GM19099 (cell line): ENCODE results near the gene MAP3K20.

Experiments
- POLR2A ChIP-seq: IDR thresholded peaks from 3 replicates; pipeline ENCODE4 v1.6.1; 2011; ENCODE audit warnings: low read depth; ENCODE audit not compliant: insufficient read length; ENCODE audit errors: extremely low read depth

Gene MAP3K20

DNA sequence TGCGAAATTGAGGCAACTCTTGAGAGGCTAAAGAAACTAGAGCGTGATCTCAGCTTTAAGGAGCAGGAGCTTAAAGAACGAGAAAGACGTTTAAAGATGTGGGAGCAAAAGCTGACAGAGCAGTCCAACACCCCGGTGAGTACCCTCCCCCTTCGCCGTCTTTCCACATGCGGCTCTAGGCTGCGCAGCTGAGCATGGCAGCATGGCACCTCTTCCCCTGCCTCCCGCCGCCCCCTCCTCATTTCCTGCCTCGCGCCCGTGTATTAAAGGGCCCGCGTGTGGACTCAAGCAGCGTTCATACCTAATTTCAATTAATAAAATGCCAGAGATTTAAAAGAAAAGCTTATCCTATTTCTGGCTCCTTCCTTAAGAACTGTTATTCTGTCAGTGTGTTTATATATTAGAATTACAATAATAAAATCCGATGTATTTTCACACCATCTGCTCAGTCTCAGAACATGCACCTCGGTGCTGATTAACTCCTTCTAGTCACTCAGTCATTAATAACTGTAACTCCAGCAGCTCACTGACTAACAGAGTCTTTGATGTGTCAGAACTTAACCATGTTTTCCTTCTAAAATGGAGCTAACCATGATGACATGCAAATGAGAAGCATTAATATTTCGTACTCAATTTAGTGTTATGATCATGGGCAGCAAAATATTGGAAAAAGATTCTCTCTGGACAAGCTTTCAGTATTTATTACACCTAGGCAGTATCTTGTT lies 141.6 kb downstream of the MAP3K20 start:
- TF ChIP-seq POLR2A = no peak

DNA sequence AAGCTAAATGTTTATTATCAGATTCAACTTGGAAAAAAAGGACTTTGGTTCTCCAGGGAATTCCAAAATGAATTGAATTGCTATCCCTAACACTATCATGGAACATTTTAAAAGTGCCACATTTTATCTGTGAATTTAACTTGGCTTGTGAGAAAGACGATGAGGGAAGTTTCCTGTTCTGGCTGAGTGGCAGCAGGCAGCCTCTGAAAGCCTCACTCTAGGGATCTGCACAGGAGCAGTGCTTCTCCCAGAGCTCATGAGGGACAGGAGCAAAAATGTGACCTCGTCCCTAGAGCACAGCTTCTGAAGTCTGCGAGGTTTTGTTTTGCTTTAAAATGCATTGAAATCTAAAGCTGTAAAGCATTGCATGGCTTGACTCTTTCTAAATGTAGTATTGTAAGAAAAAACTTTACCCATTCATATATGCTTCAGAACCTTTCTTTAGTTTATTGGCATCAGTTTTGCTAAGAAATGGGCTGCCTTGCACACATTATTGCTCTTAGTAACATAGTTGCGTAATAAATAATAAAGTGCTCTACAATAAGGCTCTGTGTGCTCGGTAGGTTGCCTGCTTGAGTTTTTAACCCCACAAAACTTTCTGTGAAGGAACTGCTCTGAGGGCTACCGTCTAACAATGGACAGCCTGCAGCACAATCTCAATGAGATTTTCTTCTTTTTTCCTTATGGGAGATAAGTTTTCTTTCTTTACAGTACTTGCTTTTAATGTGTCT lies 142.8 kb downstream of the MAP3K20 start:
- no peak for TF ChIP-seq POLR2A

DNA sequence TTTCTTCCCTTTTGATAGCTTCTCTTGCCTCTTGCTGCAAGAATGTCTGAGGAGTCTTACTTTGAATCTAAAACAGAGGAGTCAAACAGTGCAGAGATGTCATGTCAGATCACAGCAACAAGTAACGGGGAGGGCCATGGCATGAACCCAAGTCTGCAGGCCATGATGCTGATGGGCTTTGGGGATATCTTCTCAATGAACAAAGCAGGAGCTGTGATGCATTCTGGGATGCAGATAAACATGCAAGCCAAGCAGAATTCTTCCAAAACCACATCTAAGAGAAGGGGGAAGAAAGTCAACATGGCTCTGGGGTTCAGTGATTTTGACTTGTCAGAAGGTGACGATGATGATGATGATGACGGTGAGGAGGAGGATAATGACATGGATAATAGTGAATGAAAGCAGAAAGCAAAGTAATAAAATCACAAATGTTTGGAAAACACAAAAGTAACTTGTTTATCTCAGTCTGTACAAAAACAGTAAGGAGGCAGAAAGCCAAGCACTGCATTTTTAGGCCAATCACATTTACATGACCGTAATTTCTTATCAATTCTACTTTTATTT lies 145.6 kb downstream of the MAP3K20 start:
- no peak for TF ChIP-seq POLR2A

DNA sequence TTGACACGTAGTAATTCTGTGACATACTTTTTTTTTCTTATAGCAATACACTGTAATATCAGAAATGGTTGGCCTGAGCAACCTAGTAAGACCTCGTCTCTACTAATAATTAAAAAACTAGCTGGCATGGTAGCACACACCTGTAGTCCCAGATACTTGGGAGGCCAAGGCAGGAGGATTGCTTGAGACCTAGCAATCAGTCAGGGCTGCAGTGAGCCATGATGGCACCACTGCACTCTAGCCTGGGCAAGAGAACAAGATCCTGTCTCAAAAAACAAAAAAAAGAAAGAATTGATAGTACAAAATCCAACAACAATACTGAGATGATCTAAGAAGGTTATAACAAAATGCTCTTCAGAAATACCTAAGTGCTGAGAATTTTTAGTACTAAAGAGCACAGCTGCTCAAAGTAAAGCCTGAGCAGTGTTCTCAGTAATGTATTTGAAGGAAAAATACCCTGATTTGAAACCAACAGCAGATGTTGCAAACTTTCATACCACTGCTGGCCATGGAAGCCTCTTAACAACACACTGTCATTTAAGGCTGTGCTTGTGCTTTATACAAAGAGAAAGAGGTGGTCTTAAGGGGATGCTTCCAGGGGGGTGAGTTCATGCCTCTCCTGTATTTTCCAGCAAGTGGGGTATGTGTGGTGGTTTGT lies 146.4 kb downstream of the MAP3K20 start:
- TF ChIP-seq POLR2A = no peak

DNA sequence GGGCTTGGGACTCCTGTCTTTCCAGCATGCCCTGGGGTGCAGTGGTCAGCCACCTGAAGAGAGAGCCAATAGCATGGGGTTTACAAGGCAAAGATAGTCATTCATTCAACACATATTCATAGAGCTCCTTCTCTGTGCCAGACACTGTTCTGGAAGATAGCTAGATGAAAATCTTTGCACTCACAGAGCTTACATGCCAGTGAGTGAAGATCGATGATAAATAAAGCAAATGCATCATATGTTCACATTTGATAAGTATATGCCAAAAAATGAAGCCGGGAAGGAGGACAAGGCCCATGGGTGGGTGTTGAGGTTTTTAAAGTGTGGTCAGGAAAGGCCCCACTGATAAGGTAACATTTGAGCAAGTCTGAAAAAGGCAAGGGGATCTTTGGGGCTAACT lies 148.2 kb downstream of the MAP3K20 start:
- TF ChIP-seq POLR2A = no peak

DNA sequence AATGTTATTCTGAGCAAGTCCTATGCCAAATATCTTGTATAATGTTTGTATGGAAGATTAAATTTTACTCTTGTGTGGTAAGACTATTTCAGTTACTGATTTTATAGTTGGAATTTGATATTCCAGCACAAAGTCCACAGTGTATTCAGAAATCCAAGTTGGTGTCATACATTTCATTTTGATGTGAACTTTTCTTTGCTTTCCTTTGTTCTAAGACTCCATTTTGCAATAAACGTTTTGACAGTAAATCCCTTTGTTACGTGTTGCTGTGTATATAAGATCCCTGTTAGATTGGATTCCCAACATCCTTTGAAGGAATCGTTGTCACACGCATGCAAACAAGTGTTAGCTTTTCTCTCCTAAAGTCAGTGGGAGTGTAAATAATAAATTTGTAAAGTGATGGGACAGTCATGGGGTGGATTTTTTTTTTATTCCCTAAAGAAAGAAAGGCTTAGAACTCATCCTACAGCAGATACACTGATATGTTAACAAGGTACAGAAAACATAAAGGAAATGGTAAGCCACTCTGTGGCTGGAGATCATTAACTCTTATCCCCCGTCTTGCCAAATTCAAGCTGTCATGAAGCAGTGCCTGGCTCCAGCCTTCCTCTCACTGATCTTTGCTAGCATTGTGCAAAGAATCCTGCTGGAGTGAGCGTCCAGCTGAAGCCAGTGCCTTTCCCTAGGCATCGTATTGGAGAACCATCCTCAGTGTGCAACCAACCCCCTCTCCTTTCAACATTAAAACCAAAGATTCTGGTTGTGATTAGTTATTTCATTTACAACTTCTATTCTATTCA lies 151.5 kb downstream of the MAP3K20 start:
- TF ChIP-seq POLR2A = no peak

DNA sequence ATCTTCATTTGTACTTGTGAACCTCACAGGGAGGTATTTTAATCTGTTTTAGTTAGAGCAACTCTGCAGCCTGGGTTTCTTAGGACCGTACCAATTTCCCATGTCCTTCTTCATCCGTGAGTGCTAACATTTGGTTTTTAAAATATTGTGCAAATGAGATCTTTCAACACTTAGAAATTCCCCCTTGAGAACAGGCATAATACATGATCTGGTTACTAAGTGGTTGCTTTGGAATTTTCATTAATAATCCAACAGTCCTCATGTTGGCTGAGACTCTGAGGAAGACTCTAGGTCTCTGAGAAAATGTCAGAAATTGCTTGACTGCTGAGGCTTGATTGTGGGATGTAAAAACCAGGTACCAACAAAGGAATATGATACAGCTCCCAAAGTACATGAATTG lies 153.4 kb downstream of the MAP3K20 start:
- no peak for TF ChIP-seq POLR2A

DNA sequence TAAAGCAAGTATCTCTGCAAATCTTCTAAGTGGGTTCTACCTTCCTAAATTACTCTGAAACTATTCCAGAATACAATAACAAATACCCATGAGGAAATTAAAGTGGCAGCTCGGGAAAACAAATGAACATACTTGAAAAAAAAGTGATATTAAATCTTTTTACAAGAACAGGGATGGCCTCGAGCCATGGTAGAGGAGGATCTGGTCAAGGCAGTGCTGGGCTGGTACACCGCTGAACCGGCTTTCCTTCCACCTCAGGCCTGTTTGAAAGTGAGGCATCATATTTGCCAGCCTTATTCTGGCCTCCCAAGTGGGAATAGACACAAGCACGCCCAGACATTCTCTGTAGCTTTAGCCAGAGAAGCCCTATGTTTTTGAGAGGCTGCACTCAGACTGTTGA lies 154.5 kb downstream of the MAP3K20 start:
- no peak for TF ChIP-seq POLR2A

DNA sequence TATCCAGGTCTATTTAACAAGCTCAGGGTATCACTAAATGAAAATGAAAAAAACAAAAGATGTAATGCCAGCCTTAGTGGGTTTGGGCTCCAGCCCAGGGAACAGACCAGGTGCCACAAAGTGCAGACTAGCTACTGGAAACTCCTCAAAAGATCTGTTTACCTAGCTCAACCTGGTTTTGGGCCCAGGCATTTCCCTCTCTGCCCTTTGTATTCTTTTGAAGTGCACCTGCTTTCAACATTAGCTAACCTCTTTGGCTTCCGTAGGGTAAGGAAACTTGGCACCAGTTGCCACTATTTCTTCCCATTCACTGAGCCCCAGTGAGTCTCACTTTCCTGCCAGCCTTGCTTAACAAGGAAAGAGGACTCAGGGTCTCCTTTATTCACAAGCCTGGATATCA lies 155.4 kb downstream of the MAP3K20 start:
- no peak for TF ChIP-seq POLR2A

DNA sequence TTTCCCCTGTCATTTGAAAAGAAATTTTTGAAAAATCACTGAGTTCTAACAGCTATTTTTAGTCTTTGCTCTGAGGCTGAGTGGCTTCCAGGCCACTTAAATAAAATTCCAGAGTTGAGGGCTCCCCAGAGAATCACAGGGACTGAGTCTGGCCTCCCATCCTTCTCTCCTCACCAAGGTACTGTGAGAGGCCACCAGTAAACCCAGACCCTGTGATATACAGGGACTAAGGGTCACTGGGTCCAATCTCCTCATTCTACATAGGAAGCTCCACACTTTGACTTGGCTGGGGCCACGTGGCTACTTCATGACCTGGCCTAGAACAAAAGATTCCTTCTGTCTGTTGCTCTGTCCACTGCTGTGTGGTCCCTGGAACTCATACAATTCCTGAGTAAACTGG lies 155.8 kb downstream of the MAP3K20 start:
- no peak for TF ChIP-seq POLR2A

DNA sequence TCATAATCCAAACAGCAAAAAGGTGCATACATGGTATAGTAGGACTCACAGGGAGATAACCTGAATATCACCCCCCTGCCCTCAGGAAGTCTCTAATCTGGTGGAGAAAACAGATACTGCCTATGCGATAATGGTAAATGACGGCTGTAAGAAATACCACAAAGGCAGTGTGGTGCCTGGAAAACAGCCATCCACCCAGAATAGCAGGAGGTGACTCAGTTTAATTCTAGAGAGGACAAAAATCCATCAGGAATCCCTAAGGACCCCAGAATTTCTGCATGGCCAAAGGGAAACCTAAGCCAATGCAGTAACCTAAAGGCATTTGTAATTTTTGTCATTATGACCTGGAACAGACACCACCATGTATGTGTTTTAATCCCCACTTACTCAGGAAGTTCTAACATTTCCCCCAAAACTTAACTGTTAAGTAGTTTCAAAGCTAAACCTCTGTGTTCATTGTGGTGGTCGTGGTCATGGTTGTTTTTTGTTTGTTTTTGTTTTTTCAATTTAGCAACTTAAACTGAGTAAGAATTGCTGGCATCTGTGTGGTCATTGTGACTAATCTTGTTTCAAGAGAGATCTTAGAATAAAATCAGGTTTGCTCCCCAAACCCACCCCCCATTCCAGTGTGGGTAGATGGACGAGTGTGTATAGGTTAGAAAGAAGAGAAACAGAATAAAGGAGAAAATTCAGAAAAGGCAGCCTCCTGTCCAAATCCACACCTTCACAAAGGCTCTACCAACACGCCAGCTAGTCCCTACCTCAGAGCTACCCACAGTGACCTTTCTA lies 157.5 kb downstream of the MAP3K20 start:
- no peak for TF ChIP-seq POLR2A

DNA sequence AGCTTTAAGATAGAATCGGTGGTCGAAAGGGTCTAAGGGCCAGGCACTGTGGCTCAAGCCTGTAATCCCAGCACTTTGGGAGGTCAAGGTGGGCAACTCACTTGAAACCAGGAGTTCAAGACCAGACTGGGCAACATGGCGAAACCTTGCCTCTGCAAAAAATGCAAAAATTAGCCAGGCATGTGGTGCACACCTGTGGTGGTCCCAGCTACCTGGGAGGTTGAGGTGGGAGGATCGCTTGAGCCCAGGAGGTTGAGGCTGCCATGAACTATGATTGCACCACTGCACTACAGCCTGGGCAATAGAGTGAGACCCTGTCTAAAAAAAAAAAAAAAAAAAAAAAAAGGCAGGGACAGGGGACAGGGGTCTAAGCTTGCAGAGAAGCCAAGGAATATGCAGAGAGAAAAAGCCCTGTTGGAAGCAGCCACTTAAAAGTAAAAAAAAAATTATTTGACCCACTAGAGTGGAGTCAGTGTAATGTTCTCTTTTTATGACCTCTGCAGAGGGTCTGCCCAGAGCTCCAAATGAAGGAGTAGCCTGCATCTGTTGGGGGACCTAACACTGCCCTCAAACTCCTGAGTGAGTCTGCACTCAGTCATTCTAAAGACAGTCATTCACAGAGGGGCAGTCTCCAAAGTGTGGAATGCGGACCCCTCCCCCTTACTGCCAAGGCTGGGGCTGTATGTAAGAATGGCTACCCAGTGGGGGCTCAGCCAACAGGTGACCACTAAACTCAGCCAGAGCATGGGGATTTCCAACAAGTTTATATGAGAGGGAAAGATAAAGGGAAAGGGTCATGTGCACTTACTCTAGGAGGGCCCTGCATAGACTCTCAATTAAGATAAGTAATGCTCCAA lies 160.5 kb downstream of the MAP3K20 start:
- no peak for TF ChIP-seq POLR2A

DNA sequence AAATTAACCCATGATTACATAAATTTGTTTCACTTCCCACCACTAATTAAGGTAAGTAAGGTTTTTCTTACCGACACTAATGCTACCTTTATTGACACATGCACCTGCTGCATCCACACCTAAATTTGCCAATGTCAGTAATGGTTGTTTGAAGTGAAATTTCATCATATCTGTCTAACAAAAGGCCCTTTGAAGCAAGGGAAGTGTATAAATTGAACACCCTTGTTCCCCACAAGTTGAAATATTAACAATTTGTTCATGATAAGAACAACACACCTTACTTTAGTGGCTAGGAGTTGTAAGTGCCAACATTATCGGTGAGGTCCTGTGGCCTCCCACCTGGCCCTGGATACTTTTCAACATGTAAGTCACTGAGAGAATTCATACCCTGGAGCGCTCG lies 162.7 kb downstream of the MAP3K20 start:
- TF ChIP-seq POLR2A = no peak
